ENCODE data around the gene DDX46. TPM values are rescaled to one million over a fixed set of nuclear protein-coding genes. Genes with fewer than 3 reads are reported as not detected.
A peak's percentile ranks its signal among the peaks of the same experiment; 100 is the strongest.

DDX46 gene
- total RNA-seq, 2 experiments from 2014 or later: 47.3 to 48.0 TPM

- DNase-seq: no peak
- no peaks in the 10 kb centered on the region for H3K4me1 Mint-ChIP-seq (ENCODE audit: low read depth)
- H3K27ac Mint-ChIP-seq: no peak overlapping the region
- H3K27me3 Mint-ChIP-seq (ENCODE audit: low read depth): no peaks in the 10 kb centered on the region
- H3K36me3 Mint-ChIP-seq (ENCODE audit: low read depth): peaks cover 46% of the 10 kb centered on the region
- intact Hi-C loops (cut with micrococcal nuclease): no loop called here
- H3K4me3 Mint-ChIP-seq: no peak overlapping the region
- H3K9me3 Mint-ChIP-seq: no peaks in the 10 kb centered on the region
- CTCF ChIA-PET: no interaction called here
Observed at GRCh38 chr5:134791580-134791979, 33.0 kb downstream of the DDX46 start.

GRCh38 chr5:134792286-134792685 is 33.7 kb downstream of the DDX46 start:
- CTCF ChIA-PET: no interaction called here

GRCh38 chr5:134793111-134793510 is 34.5 kb downstream of the DDX46 start:
- no peak overlapping the region for H3K27ac Mint-ChIP-seq
- H3K27me3 Mint-ChIP-seq (ENCODE audit: low read depth): no peaks in the 10 kb centered on the region
- no peaks in the 10 kb centered on the region for H3K9me3 Mint-ChIP-seq
- H3K4me3 Mint-ChIP-seq: no peak overlapping the region
- peaks cover 46% of the 10 kb centered on the region for H3K36me3 Mint-ChIP-seq (ENCODE audit: low read depth)
- DNase-seq: no peak
- CTCF ChIA-PET: no interaction called here
- no peaks in the 10 kb centered on the region for H3K4me1 Mint-ChIP-seq (ENCODE audit: low read depth)
- intact Hi-C loops (cut with micrococcal nuclease): no loop called here

More at GRCh38 chr5:134792286-134792685, 33.7 kb downstream of the DDX46 start:
- DNase-seq: no peak
- Mint-ChIP-seq H3K36me3 (ENCODE audit: low read depth) (peaks cover 43% of the 10 kb centered on the region), H3K27ac (no peak overlapping the region), H3K4me1 (ENCODE audit: low read depth) (no peaks in the 10 kb centered on the region), H3K9me3 (no peaks in the 10 kb centered on the region), H3K27me3 (ENCODE audit: low read depth) (no peaks in the 10 kb centered on the region), H3K4me3 (no peak overlapping the region)
- intact Hi-C loops (cut with micrococcal nuclease): no loop called here

- intact Hi-C loops (cut with micrococcal nuclease): no loop called here
- DNase-seq: no peak
- H3K9me3 Mint-ChIP-seq: no peaks in the 10 kb centered on the region
- H3K36me3 Mint-ChIP-seq (ENCODE audit: low read depth): peaks cover 46% of the 10 kb centered on the region
- H3K27me3 Mint-ChIP-seq (ENCODE audit: low read depth): no peaks in the 10 kb centered on the region
- H3K4me1 Mint-ChIP-seq (ENCODE audit: low read depth): no peaks in the 10 kb centered on the region
- no peak overlapping the region for H3K4me3 Mint-ChIP-seq
- H3K27ac Mint-ChIP-seq: no peak overlapping the region
- CTCF ChIA-PET: no interaction called here
Observed at GRCh38 chr5:134794082-134794481, 35.5 kb downstream of the DDX46 start.

GRCh38 chr5:134794819-134795218 is 36.2 kb downstream of the DDX46 start:
- H3K4me1 Mint-ChIP-seq (ENCODE audit: low read depth): no peaks in the 10 kb centered on the region
- H3K36me3 Mint-ChIP-seq (ENCODE audit: low read depth): peaks cover 46% of the 10 kb centered on the region
- DNase-seq: no peak
- H3K9me3 Mint-ChIP-seq: no peaks in the 10 kb centered on the region
- intact Hi-C loops (cut with micrococcal nuclease): no loop called here
- no peaks in the 10 kb centered on the region for H3K27me3 Mint-ChIP-seq (ENCODE audit: low read depth)
- H3K4me3 Mint-ChIP-seq: no peak overlapping the region
- CTCF ChIA-PET: no interaction called here
- H3K27ac Mint-ChIP-seq: no peak overlapping the region

GRCh38 chr5:134798468-134798867 is 39.9 kb downstream of the DDX46 start:
- H3K9me3 Mint-ChIP-seq: no peaks in the 10 kb centered on the region
- H3K4me1 Mint-ChIP-seq (ENCODE audit: low read depth): no peaks in the 10 kb centered on the region
- DNase-seq: no peak
- no peaks in the 10 kb centered on the region for H3K27me3 Mint-ChIP-seq (ENCODE audit: low read depth)
- CTCF ChIA-PET: no interaction called here
- H3K27ac Mint-ChIP-seq: no peak overlapping the region
- intact Hi-C loops (cut with micrococcal nuclease): no loop called here
- H3K4me3 Mint-ChIP-seq: no peak overlapping the region
- peaks cover 34% of the 10 kb centered on the region for H3K36me3 Mint-ChIP-seq (ENCODE audit: low read depth)

GRCh38 chr5:134803821-134804220 is 45.2 kb downstream of the DDX46 start:
- CTCF ChIA-PET: interaction anchor here (0.6 to 1.0 kb wide), 2 partner anchors 101 to 127 kb away, joined by 4 to 5 read pairs; partner anchors contain the start of gene PCBD2
- H3K4me1 Mint-ChIP-seq (ENCODE audit: low read depth): no peaks in the 10 kb centered on the region
- H3K36me3 Mint-ChIP-seq (ENCODE audit: low read depth): peaks cover 8% of the 10 kb centered on the region
- H3K4me3 Mint-ChIP-seq: no peak overlapping the region
- DNase-seq: no peak
- no peaks in the 10 kb centered on the region for H3K27me3 Mint-ChIP-seq (ENCODE audit: low read depth)
- no peak overlapping the region for H3K27ac Mint-ChIP-seq
- no peaks in the 10 kb centered on the region for H3K9me3 Mint-ChIP-seq
- intact Hi-C loops (cut with micrococcal nuclease): no loop called here

- H3K27ac Mint-ChIP-seq: peak overlapping the region; percentile 68
- no peaks in the 10 kb centered on the region for H3K27me3 Mint-ChIP-seq (ENCODE audit: low read depth)
- H3K36me3 Mint-ChIP-seq (ENCODE audit: low read depth): peaks cover 29% of the 10 kb centered on the region
- intact Hi-C loops (cut with micrococcal nuclease): loop anchor here (1.0 to 2.0 kb wide), 2 partner anchors 33 to 165 kb away; partner anchors contain the start of gene SEC24A
- H3K4me1 Mint-ChIP-seq (ENCODE audit: low read depth): peaks cover 7% of the 10 kb centered on the region
- DNase-seq: peak; percentile 64
- no peak overlapping the region for H3K4me3 Mint-ChIP-seq
- no peaks in the 10 kb centered on the region for H3K9me3 Mint-ChIP-seq
- CTCF ChIA-PET: no interaction called here
Observed at GRCh38 chr5:134813407-134813806, 54.8 kb downstream of the DDX46 start.

- peaks cover 7% of the 10 kb centered on the region for H3K4me1 Mint-ChIP-seq (ENCODE audit: low read depth)
- peaks cover 31% of the 10 kb centered on the region for H3K36me3 Mint-ChIP-seq (ENCODE audit: low read depth)
- no peak overlapping the region for H3K4me3 Mint-ChIP-seq
- DNase-seq: no peak
- H3K27me3 Mint-ChIP-seq (ENCODE audit: low read depth): no peaks in the 10 kb centered on the region
- CTCF ChIA-PET: no interaction called here
- no peaks in the 10 kb centered on the region for H3K9me3 Mint-ChIP-seq
- intact Hi-C loops (cut with micrococcal nuclease): loop anchor here (1.0 to 2.0 kb wide), 2 partner anchors 33 to 166 kb away; partner anchors contain the start of gene SEC24A
- no peak overlapping the region for H3K27ac Mint-ChIP-seq
Observed at GRCh38 chr5:134813827-134814226, 55.2 kb downstream of the DDX46 start.

- CTCF ChIA-PET: interaction anchor here (0.6 to 1.1 kb wide), 3 partner anchors 16 to 188 kb away, joined by 3 read pairs; no protein-coding TSS in a partner anchor
- DNase-seq: no peak
- no peaks in the 10 kb centered on the region for H3K27me3 Mint-ChIP-seq (ENCODE audit: low read depth)
- intact Hi-C loops (cut with micrococcal nuclease): no loop called here
- H3K27ac Mint-ChIP-seq: no peak overlapping the region
- H3K4me3 Mint-ChIP-seq: no peak overlapping the region
- H3K9me3 Mint-ChIP-seq: no peaks in the 10 kb centered on the region
- H3K36me3 Mint-ChIP-seq (ENCODE audit: low read depth): peaks cover 42% of the 10 kb centered on the region
- peaks cover 7% of the 10 kb centered on the region for H3K4me1 Mint-ChIP-seq (ENCODE audit: low read depth)
Observed at GRCh38 chr5:134817006-134817405, 58.4 kb downstream of the DDX46 start.

GRCh38 chr5:134818776-134819175 is 60.2 kb downstream of the DDX46 start:
- H3K4me1 Mint-ChIP-seq (ENCODE audit: low read depth): peaks cover under 1% of the 10 kb centered on the region
- CTCF ChIA-PET: no interaction called here

GRCh38 chr5:134819407-134819963 is 60.9 kb downstream of the DDX46 start:
- Mint-ChIP-seq H3K27me3 (ENCODE audit: low read depth) (no peaks in the 10 kb centered on the region), H3K4me3 (no peak overlapping the region), H3K9me3 (no peaks in the 10 kb centered on the region), H3K27ac (no peak overlapping the region), H3K4me1 (ENCODE audit: low read depth) (no peaks in the 10 kb centered on the region), H3K36me3 (ENCODE audit: low read depth) (peaks cover 29% of the 10 kb centered on the region)
- DNase-seq: no peak
- intact Hi-C loops (cut with micrococcal nuclease): no loop called here
- CTCF ChIA-PET: no interaction called here

More at GRCh38 chr5:134818776-134819175, 60.2 kb downstream of the DDX46 start:
- H3K36me3 Mint-ChIP-seq (ENCODE audit: low read depth): peaks cover 31% of the 10 kb centered on the region
- no peak overlapping the region for H3K4me3 Mint-ChIP-seq
- H3K9me3 Mint-ChIP-seq: no peaks in the 10 kb centered on the region
- H3K27ac Mint-ChIP-seq: no peak overlapping the region
- no peak for DNase-seq
- H3K27me3 Mint-ChIP-seq (ENCODE audit: low read depth): no peaks in the 10 kb centered on the region
- intact Hi-C loops (cut with micrococcal nuclease): no loop called here

GRCh38 chr5:134821841-134822240 is 63.3 kb downstream of the DDX46 start:
- CTCF ChIA-PET: no interaction called here
- Mint-ChIP-seq H3K27me3 (ENCODE audit: low read depth) (no peaks in the 10 kb centered on the region), H3K4me3 (no peak overlapping the region), H3K27ac (no peak overlapping the region), H3K36me3 (ENCODE audit: low read depth) (peaks cover 20% of the 10 kb centered on the region), H3K4me1 (ENCODE audit: low read depth) (no peaks in the 10 kb centered on the region), H3K9me3 (no peaks in the 10 kb centered on the region)
- intact Hi-C loops (cut with micrococcal nuclease): no loop called here
- no peak for DNase-seq

Measured in activated naive CD4-positive, alpha-beta T cell treated with anti-CD3 and anti-CD28 coated beads for 36 hours (primary cell).